ENCODE data around the gene TPX2. TPM values are rescaled to one million over a fixed set of nuclear protein-coding genes. Genes with fewer than 3 reads are reported as not detected.

The TPX2 gene
- total and polyA plus RNA-seq, 10 of the 15 experiments (the other 5 are each of a cell fraction or from before 2014, with no cell fraction given) = 29.7 to 144 (median 89.0) TPM

DNA sequence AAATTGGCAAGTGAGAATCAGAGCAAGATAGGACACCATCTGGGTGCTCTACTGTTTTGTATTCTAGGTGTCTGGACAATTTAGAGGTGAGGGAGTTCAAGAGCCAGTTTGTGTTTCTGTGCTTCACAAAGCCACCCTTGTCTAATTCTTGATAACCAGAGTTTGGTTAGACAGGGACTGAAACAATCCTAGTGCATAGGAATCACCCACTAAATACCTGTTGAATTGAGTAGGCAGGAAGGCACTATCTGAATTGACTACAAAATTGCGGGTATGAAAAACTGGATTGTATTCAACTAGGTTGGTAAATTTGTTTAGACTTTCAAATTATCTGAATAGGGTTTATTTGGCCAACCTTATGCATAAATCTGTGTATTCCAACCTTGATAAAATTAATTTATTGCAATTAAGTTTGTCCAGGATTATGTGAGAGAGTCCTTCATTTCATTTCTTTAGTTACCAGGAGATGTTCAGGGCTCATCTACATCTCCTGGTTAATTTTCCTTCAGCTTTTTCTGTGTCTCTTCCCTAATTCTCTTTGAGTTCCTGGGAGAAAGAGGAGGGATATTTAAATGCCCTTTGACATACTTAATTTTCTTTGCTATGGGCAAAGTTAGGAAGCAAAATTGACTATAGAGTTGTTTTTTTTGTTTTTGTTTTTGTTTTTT, 1.7 kb downstream of the TPX2 start:
- Histone ChIP-seq H3K36me3 (ENCODE audit: control insufficient read depth in 2 of 2, insufficient read depth in 2 of 2, low read length in 1 of 2) (peaks cover 0 to 2% of the 10 kb centered on the region in 2 experiments; a peak in 1 of 4 replicates), H3K4me1 (ENCODE audit: control insufficient read depth, insufficient read depth, low read length) (no peaks in the 10 kb centered on the region), H2AFZ (ENCODE audit: control insufficient read depth, low read depth, low read length) (peak overlapping the region; percentile 35; the same call in 1 of the 2 replicates), H3K79me2 (ENCODE audit: control insufficient read depth, insufficient read depth, low read length) (peaks cover 56% of the 10 kb centered on the region), H3K4me2 (ENCODE audit: control insufficient read depth, insufficient read depth) (peak overlapping the region; percentile 86), H4K20me1 (ENCODE audit: control insufficient read depth, insufficient read depth) (no peaks in the 10 kb centered on the region), H3K4me3 (peak overlapping the region; percentile 89), H3K9ac (ENCODE audit: control insufficient read depth, insufficient read depth, low read length) (peak overlapping the region; percentile 88), H3K27ac (ENCODE audit: control insufficient read depth, insufficient read depth) (peak overlapping the region; percentile 77; the same call in 1 of the 2 replicates), H3K9me3 (replicated peaks; ENCODE audit: control insufficient read depth, insufficient read depth, low read length) (no peaks in the 10 kb centered on the region), H3K27me3 (replicated peaks in 1 of 2; ENCODE audit: control insufficient read depth in 2 of 2, insufficient read depth in 2 of 2, low read length in 1 of 2) (no peaks in the 10 kb centered on the region)
- in situ Hi-C loops (cut with MboI) (no loop called here), intact Hi-C loops (cut with micrococcal nuclease; ENCODE audit: unreplicated experiment) (no loop called here)
- ChIA-PET SMC1A (ENCODE audit: uncharacterized antibody, unreplicated experiment) (interaction anchor here (1.3 to 3.4 kb wide), 2 partner anchors 17 to 80 kb away, joined by 8 to 14 read pairs; no protein-coding TSS in a partner anchor), CTCF (interaction anchor here (0.7 to 4.1 kb wide), 5 partner anchors 8 to 210 kb away, joined by 3 to 28 read pairs (median 12); no protein-coding TSS in a partner anchor), RAD21 (ENCODE audit: unreplicated experiment) (interaction anchor here (1.2 to 2.9 kb wide), 2 partner anchors 17 to 25 kb away, joined by 4 to 22 read pairs; no protein-coding TSS in a partner anchor), POLR2A (interaction anchor here (0.7 kb wide), 1 partner anchor 132 kb away, joined by 5 read pairs; no protein-coding TSS in a partner anchor)
- WGBS (ENCODE audit: insufficient coverage, insufficient replicate concordance, low lambda C conversion rate, missing lambda C conversion rate) = 100% methylated on average over 1 of the region's 1 CpG
- no peak for DNase-seq (ENCODE audit: low read depth, low spot score)
- FAIRE-seq = no peak
- BruUV-seq (replicated peaks) = no TSS peak
- TF ChIP-seq HCFC1 (IDR thresholded peaks at IDR 0.05; ENCODE audit: low read length) (no peak), ZNF274 (IDR thresholded peaks at IDR 0.05; ENCODE audit: insufficient read depth, insufficient read length) (no peak), TAF1 (IDR thresholded peaks at IDR 0.05; ENCODE audit: borderline replicate concordance, low read depth, low read length) (no peak), RUNX3 (IDR thresholded peaks at IDR 0.05; ENCODE audit: low read length) (no peak; the same call in 1 of the 2 replicates), RCOR1 (conservative IDR thresholded peaks at IDR 0.05; ENCODE audit: low read depth, low read length) (no peak), RFX5 (IDR thresholded peaks at IDR 0.05; ENCODE audit: low read depth, low read length) (no peak)
- TF ChIP-seq, protein P1, sequence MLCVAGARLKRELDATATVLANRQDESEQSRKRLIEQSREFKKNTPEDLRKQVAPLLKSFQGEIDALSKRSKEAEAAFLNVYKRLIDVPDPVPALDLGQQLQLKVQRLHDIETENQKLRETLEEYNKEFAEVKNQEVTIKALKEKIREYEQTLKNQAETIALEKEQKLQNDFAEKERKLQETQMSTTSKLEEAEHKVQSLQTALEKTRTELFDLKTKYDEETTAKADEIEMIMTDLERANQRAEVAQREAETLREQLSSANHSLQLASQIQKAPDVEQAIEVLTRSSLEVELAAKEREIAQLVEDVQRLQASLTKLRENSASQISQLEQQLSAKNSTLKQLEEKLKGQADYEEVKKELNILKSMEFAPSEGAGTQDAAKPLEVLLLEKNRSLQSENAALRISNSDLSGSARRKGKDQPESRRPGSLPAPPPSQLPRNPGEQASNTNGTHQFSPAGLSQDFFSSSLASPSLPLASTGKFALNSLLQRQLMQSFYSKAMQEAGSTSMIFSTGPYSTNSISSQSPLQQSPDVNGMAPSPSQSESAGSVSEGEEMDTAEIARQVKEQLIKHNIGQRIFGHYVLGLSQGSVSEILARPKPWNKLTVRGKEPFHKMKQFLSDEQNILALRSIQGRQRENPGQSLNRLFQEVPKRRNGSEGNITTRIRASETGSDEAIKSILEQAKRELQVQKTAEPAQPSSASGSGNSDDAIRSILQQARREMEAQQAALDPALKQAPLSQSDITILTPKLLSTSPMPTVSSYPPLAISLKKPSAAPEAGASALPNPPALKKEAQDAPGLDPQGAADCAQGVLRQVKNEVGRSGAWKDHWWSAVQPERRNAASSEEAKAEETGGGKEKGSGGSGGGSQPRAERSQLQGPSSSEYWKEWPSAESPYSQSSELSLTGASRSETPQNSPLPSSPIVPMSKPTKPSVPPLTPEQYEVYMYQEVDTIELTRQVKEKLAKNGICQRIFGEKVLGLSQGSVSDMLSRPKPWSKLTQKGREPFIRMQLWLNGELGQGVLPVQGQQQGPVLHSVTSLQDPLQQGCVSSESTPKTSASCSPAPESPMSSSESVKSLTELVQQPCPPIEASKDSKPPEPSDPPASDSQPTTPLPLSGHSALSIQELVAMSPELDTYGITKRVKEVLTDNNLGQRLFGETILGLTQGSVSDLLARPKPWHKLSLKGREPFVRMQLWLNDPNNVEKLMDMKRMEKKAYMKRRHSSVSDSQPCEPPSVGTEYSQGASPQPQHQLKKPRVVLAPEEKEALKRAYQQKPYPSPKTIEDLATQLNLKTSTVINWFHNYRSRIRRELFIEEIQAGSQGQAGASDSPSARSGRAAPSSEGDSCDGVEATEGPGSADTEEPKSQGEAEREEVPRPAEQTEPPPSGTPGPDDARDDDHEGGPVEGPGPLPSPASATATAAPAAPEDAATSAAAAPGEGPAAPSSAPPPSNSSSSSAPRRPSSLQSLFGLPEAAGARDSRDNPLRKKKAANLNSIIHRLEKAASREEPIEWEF (IDR thresholded peaks at IDR 0.05; ENCODE audit: insufficient replicate concordance, low read depth, low read length) = no peak
- ATAC-seq = no peak
